Measurements from ENCODE around the gene USP31.

USP31 gene

DNA sequence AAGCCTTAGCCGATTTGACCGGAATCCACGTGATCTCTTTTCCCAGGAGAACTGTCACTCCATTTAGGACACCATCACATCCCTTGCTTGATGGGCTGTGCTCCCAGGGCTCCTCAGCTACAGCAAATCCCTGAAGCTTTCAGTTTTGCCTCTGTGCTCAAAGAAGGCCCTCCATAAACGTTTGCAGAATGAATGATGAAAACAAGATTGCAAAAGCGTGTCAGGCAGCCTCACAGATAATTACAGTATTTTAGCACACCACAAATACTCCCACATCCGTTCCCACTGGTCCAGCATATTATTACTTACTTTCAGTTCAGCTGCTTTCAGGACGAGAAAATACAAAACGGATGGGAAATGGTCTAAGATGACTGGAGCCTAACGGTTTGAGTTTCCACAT, 84.6 kb downstream of the USP31 start:
- no peak overlapping the region for H3K4me3 ChIP-seq (ENCODE audit: low read depth, low read length)
- no peak for DNase-seq (ENCODE audit: low read depth)
- TF ChIP-seq, protein P1, sequence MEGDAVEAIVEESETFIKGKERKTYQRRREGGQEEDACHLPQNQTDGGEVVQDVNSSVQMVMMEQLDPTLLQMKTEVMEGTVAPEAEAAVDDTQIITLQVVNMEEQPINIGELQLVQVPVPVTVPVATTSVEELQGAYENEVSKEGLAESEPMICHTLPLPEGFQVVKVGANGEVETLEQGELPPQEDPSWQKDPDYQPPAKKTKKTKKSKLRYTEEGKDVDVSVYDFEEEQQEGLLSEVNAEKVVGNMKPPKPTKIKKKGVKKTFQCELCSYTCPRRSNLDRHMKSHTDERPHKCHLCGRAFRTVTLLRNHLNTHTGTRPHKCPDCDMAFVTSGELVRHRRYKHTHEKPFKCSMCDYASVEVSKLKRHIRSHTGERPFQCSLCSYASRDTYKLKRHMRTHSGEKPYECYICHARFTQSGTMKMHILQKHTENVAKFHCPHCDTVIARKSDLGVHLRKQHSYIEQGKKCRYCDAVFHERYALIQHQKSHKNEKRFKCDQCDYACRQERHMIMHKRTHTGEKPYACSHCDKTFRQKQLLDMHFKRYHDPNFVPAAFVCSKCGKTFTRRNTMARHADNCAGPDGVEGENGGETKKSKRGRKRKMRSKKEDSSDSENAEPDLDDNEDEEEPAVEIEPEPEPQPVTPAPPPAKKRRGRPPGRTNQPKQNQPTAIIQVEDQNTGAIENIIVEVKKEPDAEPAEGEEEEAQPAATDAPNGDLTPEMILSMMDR (conservative IDR thresholded peaks at IDR 0.05; ENCODE audit: low read depth, low read length) = no peak

DNA sequence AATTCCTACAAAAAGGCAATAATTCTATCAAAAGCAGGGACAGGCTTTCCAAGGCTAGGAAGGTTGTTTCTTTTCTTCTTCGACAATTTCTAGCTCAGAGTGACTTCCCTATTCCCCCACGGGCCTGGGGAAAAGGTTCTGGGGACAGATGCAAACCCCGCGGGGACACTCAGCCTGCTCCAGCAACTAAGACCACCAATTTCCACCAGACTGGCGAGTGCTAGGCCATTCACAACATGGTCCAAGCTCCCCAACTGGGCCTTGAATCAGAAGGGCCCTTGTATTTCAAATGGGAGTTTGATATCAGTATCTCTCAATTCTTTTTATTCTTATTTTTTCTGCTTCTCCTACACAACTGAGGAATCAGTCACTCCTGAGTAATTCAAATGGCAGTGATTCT, 86.7 kb downstream of the USP31 start:
- DNase-seq (ENCODE audit: low read depth) = no peak
- TF ChIP-seq, protein P1 (conservative IDR thresholded peaks at IDR 0.05; ENCODE audit: low read depth, low read length) = no peak
- H3K4me3 ChIP-seq (ENCODE audit: low read depth, low read length) = no peak overlapping the region

DNA sequence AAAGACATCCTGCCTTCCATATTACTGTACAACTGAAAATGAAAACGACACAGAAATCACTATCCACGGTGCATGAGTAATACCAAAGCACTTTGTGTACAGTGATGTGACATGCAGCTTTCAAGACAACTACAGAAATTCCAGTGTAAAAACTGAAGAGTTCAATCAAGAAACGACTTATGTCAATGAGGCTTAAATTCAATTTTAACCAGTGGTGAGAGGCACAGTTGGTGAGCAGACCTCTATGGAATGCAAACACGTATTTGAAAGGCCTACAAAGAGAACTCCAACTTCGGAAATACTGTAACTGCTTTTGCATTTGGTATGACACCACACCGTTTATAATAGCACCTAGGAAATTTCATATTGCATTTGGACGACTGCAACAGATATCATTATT, 87.6 kb downstream of the USP31 start:
- no peak overlapping the region for H3K4me3 ChIP-seq (ENCODE audit: low read depth, low read length)
- DNase-seq (ENCODE audit: low read depth) = peak; percentile 32
- TF ChIP-seq, protein P1 (conservative IDR thresholded peaks at IDR 0.05; ENCODE audit: low read depth, low read length) = no peak

DNA sequence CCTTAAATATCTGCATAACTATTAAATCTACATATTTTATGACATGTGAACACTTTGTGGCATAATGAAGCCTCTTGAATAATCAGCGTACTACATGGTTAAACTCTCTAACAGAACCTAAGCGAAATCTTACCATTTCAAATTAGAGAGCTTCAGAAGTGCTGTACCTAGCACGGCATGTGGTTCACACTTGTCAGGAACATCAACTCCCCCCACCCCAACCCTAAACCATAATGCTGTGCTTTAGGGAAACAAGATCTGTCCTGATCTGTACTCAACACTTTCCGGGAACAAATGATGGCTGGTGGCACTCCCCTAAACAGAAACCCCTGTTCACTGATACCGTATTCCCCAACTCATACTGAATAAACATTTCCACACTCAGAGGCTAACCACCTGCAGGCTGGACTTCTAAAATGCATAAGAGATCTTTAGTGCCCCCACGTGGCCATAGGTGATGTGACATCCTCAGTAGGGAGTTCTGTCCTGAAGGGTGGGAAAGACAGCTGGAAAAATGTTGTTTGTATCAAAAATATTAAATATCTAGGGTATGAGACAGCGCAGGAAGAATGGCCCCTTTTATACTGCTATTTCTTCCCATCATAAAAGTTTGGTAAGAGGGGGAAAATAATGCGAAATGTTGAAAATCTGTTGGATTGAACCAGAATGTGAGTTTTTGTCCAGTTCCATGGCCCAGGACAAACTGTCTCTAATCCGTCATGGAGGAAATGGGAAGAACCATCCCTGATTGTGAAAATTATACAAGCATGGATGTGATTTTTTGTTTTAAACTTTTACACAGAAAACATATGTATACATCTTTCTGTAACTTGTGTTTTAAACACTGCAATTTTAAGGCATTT, 88.6 kb downstream of the USP31 start:
- no peak overlapping the region for H3K4me3 ChIP-seq (ENCODE audit: low read depth, low read length)
- peak; percentile 88 for DNase-seq (ENCODE audit: low read depth)
- TF ChIP-seq, protein P1 (conservative IDR thresholded peaks at IDR 0.05; ENCODE audit: low read depth, low read length) = peak; percentile 88

DNA sequence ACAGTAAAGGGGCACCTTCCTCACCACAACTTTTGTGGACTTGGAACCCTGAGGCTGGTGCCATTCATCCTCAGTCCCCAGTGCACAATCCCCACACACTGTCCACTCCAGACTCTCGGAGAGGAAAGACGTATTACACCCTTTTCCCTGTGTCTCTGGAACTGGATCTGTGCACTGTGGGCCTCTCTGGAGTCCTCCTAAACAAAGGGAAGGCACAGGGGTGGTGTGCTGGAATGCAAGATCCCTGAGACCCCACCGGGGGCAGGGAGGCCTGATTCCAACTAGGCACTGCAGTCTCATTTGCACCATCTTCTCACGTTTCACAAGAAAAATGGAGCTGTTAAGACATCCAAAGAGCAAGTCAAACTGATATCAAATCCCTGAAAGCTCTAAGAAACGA, 89.8 kb downstream of the USP31 start:
- H3K4me3 ChIP-seq (ENCODE audit: low read depth, low read length) = no peak overlapping the region
- TF ChIP-seq, protein P1 (conservative IDR thresholded peaks at IDR 0.05; ENCODE audit: low read depth, low read length) = no peak
- DNase-seq (ENCODE audit: low read depth) = no peak

DNA sequence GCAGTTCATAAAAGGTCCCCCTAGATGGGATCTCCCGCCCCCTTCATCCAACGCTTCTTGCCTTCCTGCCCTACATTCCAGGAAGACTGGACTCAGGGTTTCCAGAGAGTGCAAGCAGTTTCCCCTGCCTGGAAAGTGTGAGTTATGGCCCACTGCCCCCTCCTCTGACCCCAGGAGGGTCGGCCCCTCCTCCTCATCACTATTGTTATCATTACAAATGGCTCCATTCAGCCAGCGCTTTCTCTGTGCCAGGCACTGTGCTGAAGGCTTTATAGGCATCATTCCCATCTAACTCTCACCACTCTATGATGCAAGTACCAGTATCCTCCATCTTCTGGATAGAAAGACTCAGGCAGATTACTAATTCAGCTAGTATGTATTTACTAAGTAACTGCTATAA, 90.7 kb downstream of the USP31 start:
- no peak for DNase-seq (ENCODE audit: low read depth)
- no peak overlapping the region for H3K4me3 ChIP-seq (ENCODE audit: low read depth, low read length)
- TF ChIP-seq, protein P1 (conservative IDR thresholded peaks at IDR 0.05; ENCODE audit: low read depth, low read length) = no peak
